SK-N-MC (cell line): ENCODE measurements around the gene AMPD1.
A peak's percentile ranks its signal among the peaks of the same experiment; 100 is the strongest.

Experiments used
- EZH2 ChIP-seq: fragments of 200-600 bp; sonication (generic); IDR thresholded peaks from one replicate; pipeline ENCODE4 v1.6.1; 2017; ENCODE audit warnings: antibody characterized with exemption
- POLR2AphosphoS5 ChIP-seq: IDR thresholded peaks from 2 replicates; pipeline ENCODE4 v1.6.1; 2012; ENCODE audit warnings: mild to moderate bottlenecking, low read depth, low read length, borderline replicate concordance

- TF ChIP-seq POLR2AphosphoS5 (0 out of 2 replicates have a peak, but pooled peaks have one; percentile 20), EZH2 (no peak)
These were observed 4.8 kb upstream of the AMPD1 start for GRCh38 chr1:114700036-114700600.
